WTC11 (cell line): ENCODE measurements around the gene FAM13A. TPM values are rescaled to one million over a fixed set of nuclear protein-coding genes. Genes with fewer than 3 reads are reported as not detected.

Experiments used
- ATAC-seq: fragments of 200-7000 bp; cut with Tn5 transposase; 2 replicates; pipeline ENCODE4 v1.10.0; 2021; ENCODE audit warnings: mild to moderate bottlenecking, moderate library complexity
- CTCF ChIA-PET: fragments of 300-600 bp; sonication (Branson Sonifier 250); formaldehyde crosslinking; loops from one replicate; lab custom pipeline; 2021; ENCODE audit warnings: antibody characterized with exemption; lab: Charles Lee
- POLR2A ChIA-PET: fragments of 350-600 bp; sonication (Branson Sonifier 250); formaldehyde crosslinking; loops from one replicate; lab custom pipeline; 2021; ENCODE audit warnings: antibody characterized with exemption; lab: Charles Lee
- DNase-seq: peaks from one replicate; pipeline ENCODE4 v3.0.0; 2021; ENCODE audit warnings: low spot score
- H3K27ac Mint-ChIP-seq: 2 replicates; pipeline ENCODE4 v1.8.0; 2021; ENCODE audit warnings: mixed read lengths
- H3K27me3 Mint-ChIP-seq: 2 replicates; pipeline ENCODE4 v1.8.0; 2021; ENCODE audit warnings: low read depth, mild to moderate bottlenecking, moderate library complexity, mixed read lengths
- H3K36me3 Mint-ChIP-seq: 2 replicates; pipeline ENCODE4 v1.8.0; 2021; ENCODE audit warnings: mixed read lengths
- H3K4me1 Mint-ChIP-seq: 2 replicates; pipeline ENCODE4 v1.8.0; 2022; ENCODE audit warnings: mixed read lengths
- H3K4me3 Mint-ChIP-seq: 2 replicates; pipeline ENCODE4 v1.8.0; 2021; ENCODE audit warnings: mild to moderate bottlenecking, moderate library complexity, mixed read lengths
- H3K9me3 Mint-ChIP-seq: 2 replicates; pipeline ENCODE4 v1.8.0; 2021; ENCODE audit warnings: mixed read lengths
- ATF1 ChIP-seq: sonication (generic); formaldehyde crosslinking; IDR thresholded peaks from 2 replicates; pipeline ENCODE4 v1.8.1; 2023; ENCODE audit warnings: mild to moderate bottlenecking, moderate library complexity, missing genetic modification reagents
- ATF6 ChIP-seq: sonication (generic); formaldehyde crosslinking; IDR thresholded peaks from 2 replicates; pipeline ENCODE4 v1.8.1; 2023; ENCODE audit warnings: mild to moderate bottlenecking, missing genetic modification reagents
- EMX1 ChIP-seq: fragments of 250-450 bp; sonication (Bioruptor Pico); IDR thresholded peaks from 2 replicates; pipeline ENCODE4 v1.8.0; 2021; ENCODE audit warnings: mild to moderate bottlenecking
- ETV6 ChIP-seq: sonication (generic); formaldehyde crosslinking; IDR thresholded peaks from 2 replicates; pipeline ENCODE4 v1.8.1; 2022; ENCODE audit warnings: mild to moderate bottlenecking, missing genetic modification reagents
- GTF2I ChIP-seq: fragments of 250-450 bp; sonication (Bioruptor Pico); conservative IDR thresholded peaks from 2 replicates; pipeline ENCODE4 v1.4.0; 2021; ENCODE audit warnings: mild to moderate bottlenecking
- OVOL2 ChIP-seq: fragments of 250-450 bp; sonication (Bioruptor Pico); IDR thresholded peaks from 2 replicates; pipeline ENCODE4 v1.9.0; 2021; ENCODE audit warnings: mild to moderate bottlenecking, borderline replicate concordance
- PRDM15 ChIP-seq: sonication (generic); formaldehyde crosslinking; IDR thresholded peaks from 2 replicates; pipeline ENCODE4 v1.8.0; 2022; ENCODE audit warnings: missing genetic modification reagents
- PREB ChIP-seq: sonication (generic); formaldehyde crosslinking; IDR thresholded peaks from 2 replicates; pipeline ENCODE4 v1.8.1; 2022; ENCODE audit warnings: mild to moderate bottlenecking, missing genetic modification reagents, moderate library complexity, borderline replicate concordance
- USF1 ChIP-seq: sonication (generic); formaldehyde crosslinking; IDR thresholded peaks from 2 replicates; pipeline ENCODE4 v1.8.0; 2022; ENCODE audit warnings: mild to moderate bottlenecking, missing genetic modification reagents
- ZNF263 ChIP-seq: sonication (generic); formaldehyde crosslinking; IDR thresholded peaks from 2 replicates; pipeline ENCODE4 v1.8.1; 2022; ENCODE audit warnings: low read depth, mild to moderate bottlenecking, moderate library complexity, missing genetic modification reagents
- ZNF281 ChIP-seq: sonication (generic); formaldehyde crosslinking; IDR thresholded peaks from 2 replicates; pipeline ENCODE4 v1.8.0; 2023; ENCODE audit warnings: mild to moderate bottlenecking, missing genetic modification reagents
- ZNF317 ChIP-seq: sonication (generic); formaldehyde crosslinking; IDR thresholded peaks from 2 replicates; pipeline ENCODE4 v1.8.1; 2023; ENCODE audit warnings: low read depth, mild to moderate bottlenecking, moderate library complexity, missing genetic modification reagents, borderline replicate concordance
- ZNF425 ChIP-seq: fragments of 250-450 bp; sonication (Bioruptor Pico); conservative IDR thresholded peaks from 2 replicates; pipeline ENCODE4 v1.9.0; 2021; ENCODE audit warnings: mild to moderate bottlenecking
- ZNF532 ChIP-seq: fragments of 250-450 bp; sonication (Bioruptor Pico); IDR thresholded peaks from 2 replicates; pipeline ENCODE4 v1.9.0; 2021; ENCODE audit warnings: mild to moderate bottlenecking, borderline replicate concordance
- ZNF671 ChIP-seq: fragments of 250-450 bp; sonication (Bioruptor Pico); IDR thresholded peaks from 2 replicates; pipeline ENCODE4 v1.8.0; 2021; ENCODE audit warnings: mild to moderate bottlenecking
- total RNA-seq: library from RNA; stranded (reverse); gene quantifications from 3 replicates; pipeline ENCODE4 v1.2.3, GENCODE V29; 2021

The FAM13A gene
- total RNA-seq, 1 experiment from 2014 or later: 14.6 TPM

GRCh38 chr4:88911246-88912212 is 145.5 kb downstream of the FAM13A start:
- DNase-seq: no peak
- ChIA-PET CTCF (no interaction called here), POLR2A (no interaction called here)
- H3K36me3 Mint-ChIP-seq: no peaks in the 10 kb centered on the region
- TF ChIP-seq OVOL2 (CRISPR knock-in tag) (no peak), ZNF263 (no peak), ZNF532 (CRISPR knock-in tag) (no peak), GTF2I (CRISPR knock-in tag) (no peak), PRDM15 (CRISPR knock-in tag) (no peak), ZNF281 (CRISPR knock-in tag) (no peak), ZNF671 (CRISPR knock-in tag) (no peak), USF1 (CRISPR knock-in tag) (no peak), ETV6 (CRISPR knock-in tag) (no peak), ATF6 (no peak), ZNF317 (CRISPR knock-in tag) (no peak), EMX1 (CRISPR knock-in tag) (no peak), PREB (CRISPR knock-in tag) (no peak), ZNF425 (no peak), ATF1 (no peak)
- no peaks in the 10 kb centered on the region for H3K9me3 Mint-ChIP-seq
- H3K4me1 Mint-ChIP-seq: no peaks in the 10 kb centered on the region
- ATAC-seq: no peak
- no peak overlapping the region for H3K27ac Mint-ChIP-seq
- no peak overlapping the region for H3K4me3 Mint-ChIP-seq
- H3K27me3 Mint-ChIP-seq: no peaks in the 10 kb centered on the region
